ENCODE data around the gene ISG20. TPM values are rescaled to one million over a fixed set of nuclear protein-coding genes. Genes with fewer than 3 reads are reported as not detected.

Gene ISG20
- total and polyA plus RNA-seq, 2 of the 8 experiments (the other 6 are each of a cell fraction or from before 2014, with no cell fraction given) = 2.9 to 5.2 TPM

- Histone ChIP-seq H3K18ac (ENCODE audit: extremely low read depth, low read length) (no peak overlapping the region), H3K4me2 (ENCODE audit: insufficient read depth in 1 of 2, low read depth in 2 of 2, low read length in 2 of 2) (peak overlapping the region; percentile 85 to 93), H4K91ac (replicated peaks; ENCODE audit: insufficient read length, low read length) (no peak overlapping the region), H3K27me3 (replicated peaks in 1 of 4; ENCODE audit: control insufficient read depth in 3 of 4, extremely low read depth in 1 of 4, insufficient read depth in 3 of 4, low read length in 3 of 4) (no peaks in the 10 kb centered on the region), H3K4ac (replicated peaks; ENCODE audit: insufficient read length, low read depth, low read length) (no peak overlapping the region), H2BK15ac (ENCODE audit: low read length) (no peak overlapping the region), H4K20me1 (replicated peaks in 1 of 2; ENCODE audit: control insufficient read depth in 1 of 2, insufficient read depth in 2 of 2, low read length in 2 of 2) (peaks cover 54 to 55% of the 10 kb centered on the region in 2 experiments), H3K23ac (ENCODE audit: insufficient read length) (no peak overlapping the region), H2BK20ac (ENCODE audit: low read length) (no peak overlapping the region), H4K5ac (ENCODE audit: insufficient read length, low read depth, low read length) (no peak overlapping the region), H3K36me3 (ENCODE audit: control insufficient read depth in 2 of 4, insufficient read depth in 4 of 4, low read length in 3 of 4) (peaks cover 23 to 45% (median 34%) of the 10 kb centered on the region in 4 experiments), H3K4me1 (replicated peaks in 1 of 4; ENCODE audit: control insufficient read depth in 3 of 4, insufficient read depth in 4 of 4, low read length in 3 of 4) (peaks cover 14 to 27% (median 16%) of the 10 kb centered on the region in 4 experiments), H2BK120ac (replicated peaks; ENCODE audit: low read depth, low read length) (no peak overlapping the region), H3K79me2 (ENCODE audit: control insufficient read depth in 1 of 2, insufficient read depth in 2 of 2, low read length in 2 of 2) (peaks cover 63 to 75% of the 10 kb centered on the region in 2 experiments), H3K79me1 (ENCODE audit: low read depth, low read length) (peaks cover 14% of the 10 kb centered on the region; the same call in 1 of the 2 replicates), H2AK5ac (ENCODE audit: low read depth, low read length) (no peak overlapping the region), H3K56ac (replicated peaks; ENCODE audit: insufficient read length, low read depth, low read length) (no peak overlapping the region), H2BK5ac (ENCODE audit: low read depth, low read length) (no peak overlapping the region), H4K8ac (ENCODE audit: extremely low read depth, insufficient read depth, low read length) (no peak overlapping the region), H3K9ac (replicated peaks in 1 of 4; ENCODE audit: extremely low read depth in 1 of 4, low read depth in 3 of 4, low read length in 3 of 4) (peak overlapping the region in 2 of 4 experiments; percentile 22 to 62; a peak in 2 of 7 replicates), H3K27ac (ENCODE audit: low read depth, low read length) (no peak overlapping the region), H3K4me3 (ENCODE audit: extremely low read depth in 1 of 4, insufficient read depth in 2 of 4, low read depth in 3 of 4, low read length in 4 of 4) (peak overlapping the region; percentile 16 to 98 (median 88); a peak in 6 of 8 replicates), H3K23me2 (ENCODE audit: low read depth, low read length) (peaks cover 19% of the 10 kb centered on the region), H2BK12ac (ENCODE audit: low read depth, low read length) (no peak overlapping the region), H3K9me3 (ENCODE audit: insufficient read depth in 2 of 2, low read depth in 1 of 2, low read length in 1 of 2) (no peaks in the 10 kb centered on the region), H2AFZ (ENCODE audit: low read length) (no peak overlapping the region), H3K14ac (ENCODE audit: insufficient read length) (no peak overlapping the region)
- FAIRE-seq (no peak), DNase-seq (ENCODE audit: low read depth in 1 of 2, low spot score in 2 of 2) (no peak)
- ChIA-PET POLR2A (ENCODE audit: partially characterized antibody) (interaction anchor here (0.6 to 5.1 kb wide), 8 partner anchors 10 to 1395 kb away, joined by 3 to 52 read pairs (median 6); partner anchors contain the start of genes ISG20, MRPL46 and MRPS11), CTCF (ENCODE audit: partially characterized antibody) (interaction anchor here (0.7 to 2.1 kb wide), 11 partner anchors 9 to 240 kb away, joined by 3 to 11 read pairs (median 4); no protein-coding TSS in a partner anchor)
- WGBS, 2 experiments (ENCODE audit: extremely low coverage in 1 of 2, insufficient coverage in 1 of 2, insufficient read length in 1 of 2, insufficient replicate concordance in 2 of 2, low coverage in 1 of 2, low lambda C conversion rate in 2 of 2, missing lambda C conversion rate in 1 of 2) = 88% methylated on average over 3 of the region's 3 CpGs; no CpG with 5 or more reads in 1 of the 2 experiments
- TF ChIP-seq POLR2AphosphoS5 (IDR thresholded peaks at IDR 0.05; ENCODE audit: low read depth, low read length) (peak; percentile 37; the same call in 1 of the 2 replicates), SRF (IDR thresholded peaks at IDR 0.05; ENCODE audit: low read depth, low read length) (no peak)
Observed at GRCh38 chr15:88623632-88624031, 15.2 kb upstream of the ISG20 start.
